Measurements from ENCODE around the gene CD274. TPM values are rescaled to one million over a fixed set of nuclear protein-coding genes. Genes with fewer than 3 reads are reported as not detected.

Gene CD274
- total and polyA plus RNA-seq, 10 of the 15 experiments (the other 5 are each of a cell fraction or from before 2014, with no cell fraction given): 9.4 to 128 (median 24.6) TPM

GRCh38 chr9:5459289-5459829 lies 9.0 kb downstream of the CD274 start (continued):
- TF ChIP-seq, protein P1, sequence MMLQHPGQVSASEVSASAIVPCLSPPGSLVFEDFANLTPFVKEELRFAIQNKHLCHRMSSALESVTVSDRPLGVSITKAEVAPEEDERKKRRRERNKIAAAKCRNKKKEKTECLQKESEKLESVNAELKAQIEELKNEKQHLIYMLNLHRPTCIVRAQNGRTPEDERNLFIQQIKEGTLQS (IDR thresholded peaks at IDR 0.05; ENCODE audit: borderline replicate concordance, extremely low read depth, low read depth, low read length): no peak
- TF ChIP-seq CTCF (IDR thresholded peaks at IDR 0.05 in 2 of 3, conservative IDR thresholded peaks at IDR 0.05 in 1 of 3; ENCODE audit: control insufficient read depth in 2 of 3, extremely low read depth in 1 of 3, insufficient read depth in 1 of 3, low read depth in 3 of 3, low read length in 3 of 3): no peak
- no peak for TF ChIP-seq ESRRA (IDR thresholded peaks at IDR 0.05; ENCODE audit: low read length)
- TF ChIP-seq TCF12 (IDR thresholded peaks at IDR 0.05; ENCODE audit: low read depth, low read length): no peak
- TF ChIP-seq SIN3A (IDR thresholded peaks at IDR 0.05; ENCODE audit: low read depth, low read length): no peak

DNA sequence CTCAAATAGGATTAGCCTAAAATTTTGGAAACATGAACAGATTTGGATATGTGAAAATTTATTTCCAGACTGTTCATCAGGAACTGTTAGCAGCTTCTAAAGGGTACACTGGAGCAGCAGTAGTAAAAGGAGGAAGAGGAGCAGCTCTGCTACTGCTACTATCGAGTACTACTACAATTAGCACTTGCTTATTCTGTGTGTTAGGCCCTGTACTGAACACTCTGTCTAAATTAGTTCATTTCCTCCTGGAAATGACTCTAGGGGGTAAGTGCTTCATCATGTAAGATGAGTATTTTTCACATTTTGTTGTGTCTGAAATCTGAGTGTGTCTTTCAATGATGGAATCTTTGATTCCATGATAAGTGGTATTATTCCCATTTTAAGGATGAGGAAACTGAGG lies 9.8 kb downstream of the CD274 start:
- DNase-seq (ENCODE audit: low read depth, low spot score) (no peak), ATAC-seq (peak; percentile 53), FAIRE-seq (peak; percentile 35)
- H3K4me2 ChIP-seq (ENCODE audit: control insufficient read depth, insufficient read depth): peak overlapping the region; percentile 52
- ChIA-PET CTCF (interaction anchor here (0.9 to 3.0 kb wide), 7 partner anchors 8 to 141 kb away, joined by 3 to 8 read pairs (median 5); no protein-coding TSS in a partner anchor), SMC1A (ENCODE audit: uncharacterized antibody, unreplicated experiment) (interaction anchor here (0.7 to 8.9 kb wide), 22 partner anchors 9 to 168 kb away, joined by 3 to 90 read pairs (median 8); partner anchors contain the start of genes CD274, PDCD1LG2 and RIC1), POLR2A (interaction anchor here (0.9 to 2.2 kb wide), 11 partner anchors 10 to 168 kb away, joined by 3 to 13 read pairs (median 5); partner anchors contain the start of genes CD274 and PLGRKT), RAD21 (ENCODE audit: unreplicated experiment) (interaction anchor here (0.8 to 5.6 kb wide), 21 partner anchors 10 to 371 kb away, joined by 3 to 39 read pairs (median 5); partner anchors contain the start of genes CD274, PDCD1LG2 and PLGRKT)
- H3K4me1 ChIP-seq (ENCODE audit: control insufficient read depth, insufficient read depth, low read length): peaks cover 39% of the 10 kb centered on the region
- no peaks in the 10 kb centered on the region for H3K27me3 ChIP-seq (replicated peaks in 1 of 2; ENCODE audit: control insufficient read depth in 2 of 2, insufficient read depth in 2 of 2, low read length in 1 of 2)
- in situ Hi-C loops (cut with MboI): no loop called here
- intact Hi-C loops (cut with micrococcal nuclease; ENCODE audit: unreplicated experiment): no loop called here
- H3K79me2 ChIP-seq (ENCODE audit: control insufficient read depth, insufficient read depth, low read length): peaks cover 73% of the 10 kb centered on the region
- H3K9me3 ChIP-seq (replicated peaks; ENCODE audit: control insufficient read depth, insufficient read depth, low read length): no peaks in the 10 kb centered on the region; the same call in 1 of the 3 replicates
- H3K27ac ChIP-seq (ENCODE audit: control insufficient read depth, insufficient read depth): peak overlapping the region; percentile 76
- peak overlapping the region; percentile 56 for H3K9ac ChIP-seq (ENCODE audit: control insufficient read depth, insufficient read depth, low read length)
- peaks cover 15 to 22% of the 10 kb centered on the region in 2 experiments for H3K36me3 ChIP-seq (ENCODE audit: control insufficient read depth in 2 of 2, insufficient read depth in 2 of 2, low read length in 1 of 2)
- no TSS peak for BruUV-seq (replicated peaks)
- H2AFZ ChIP-seq (ENCODE audit: control insufficient read depth, low read depth, low read length): no peak overlapping the region
- 7% methylated on average over 1 of the region's 1 CpG for WGBS (ENCODE audit: insufficient coverage, insufficient replicate concordance, low lambda C conversion rate, missing lambda C conversion rate)
- H3K4me3 ChIP-seq: peak overlapping the region; percentile 35; the same call in 1 of the 2 replicates
- H4K20me1 ChIP-seq (ENCODE audit: control insufficient read depth, insufficient read depth): no peaks in the 10 kb centered on the region
- TF ChIP-seq ATF7 (IDR thresholded peaks at IDR 0.05; ENCODE audit: low read depth): no peak
- TF ChIP-seq JUND (IDR thresholded peaks at IDR 0.05; ENCODE audit: low read depth, low read length): no peak
- TF ChIP-seq, protein P2, sequence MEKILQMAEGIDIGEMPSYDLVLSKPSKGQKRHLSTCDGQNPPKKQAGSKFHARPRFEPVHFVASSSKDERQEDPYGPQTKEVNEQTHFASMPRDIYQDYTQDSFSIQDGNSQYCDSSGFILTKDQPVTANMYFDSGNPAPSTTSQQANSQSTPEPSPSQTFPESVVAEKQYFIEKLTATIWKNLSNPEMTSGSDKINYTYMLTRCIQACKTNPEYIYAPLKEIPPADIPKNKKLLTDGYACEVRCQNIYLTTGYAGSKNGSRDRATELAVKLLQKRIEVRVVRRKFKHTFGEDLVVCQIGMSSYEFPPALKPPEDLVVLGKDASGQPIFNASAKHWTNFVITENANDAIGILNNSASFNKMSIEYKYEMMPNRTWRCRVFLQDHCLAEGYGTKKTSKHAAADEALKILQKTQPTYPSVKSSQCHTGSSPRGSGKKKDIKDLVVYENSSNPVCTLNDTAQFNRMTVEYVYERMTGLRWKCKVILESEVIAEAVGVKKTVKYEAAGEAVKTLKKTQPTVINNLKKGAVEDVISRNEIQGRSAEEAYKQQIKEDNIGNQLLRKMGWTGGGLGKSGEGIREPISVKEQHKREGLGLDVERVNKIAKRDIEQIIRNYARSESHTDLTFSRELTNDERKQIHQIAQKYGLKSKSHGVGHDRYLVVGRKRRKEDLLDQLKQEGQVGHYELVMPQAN (conservative IDR thresholded peaks at IDR 0.05): no peak
- no peak for TF ChIP-seq CTCF (IDR thresholded peaks at IDR 0.05 in 2 of 3, conservative IDR thresholded peaks at IDR 0.05 in 1 of 3; ENCODE audit: control insufficient read depth in 2 of 3, extremely low read depth in 1 of 3, insufficient read depth in 1 of 3, low read depth in 3 of 3, low read length in 3 of 3)
- TF ChIP-seq ZNF24 (IDR thresholded peaks at IDR 0.05): 0 out of 2 replicates have a peak, but pooled peaks have one; percentile 19

Data from GM12878 (cell line).